Colon (tissue), 2 donors: Measurements from ENCODE around the gene MXRA8.

Source experiments
- FAIRE-seq: peaks from 2 replicates; lab custom pipeline; 2012; peaks lifted over from hg19 to GRCh38; lab: Jason Lieb, UNC
- donor health status: control.
- donor health status: control.

MXRA8 gene

GRCh38 chr1:1335792-1336248 is 22.5 kb downstream of the MXRA8 start:
- FAIRE-seq = no peak

- no peak for FAIRE-seq
Measured at GRCh38 chr1:1335283-1335682, 23.1 kb downstream of the MXRA8 start.

- FAIRE-seq = no peak
Measured at GRCh38 chr1:1334835-1335234, 23.5 kb downstream of the MXRA8 start.

- no peak for FAIRE-seq
Measured at GRCh38 chr1:1333551-1334241, 24.7 kb downstream of the MXRA8 start.

GRCh38 chr1:1332774-1333480 is 25.4 kb downstream of the MXRA8 start:
- no peak for FAIRE-seq

GRCh38 chr1:1332031-1332755 is 26.2 kb downstream of the MXRA8 start:
- FAIRE-seq = no peak

- FAIRE-seq = no peak
Measured at GRCh38 chr1:1331068-1331965, 27.0 kb downstream of the MXRA8 start, which contains the start of gene TAS1R3. TSS of gene TAS1R3 (plus strand) at chr1:1331280. CDS start at chr1:1331346, 66 bp downstream.

- FAIRE-seq = no peak
Measured at GRCh38 chr1:1330366-1331067, 27.8 kb downstream of the MXRA8 start.

GRCh38 chr1:1329304-1330210 is 28.8 kb downstream of the MXRA8 start:
- FAIRE-seq = no peak

- FAIRE-seq = no peak
Measured at GRCh38 chr1:1328254-1328653, 30.1 kb downstream of the MXRA8 start.

GRCh38 chr1:1327291-1327690 is 31.1 kb downstream of the MXRA8 start:
- FAIRE-seq = no peak

- FAIRE-seq = no peak
Measured at GRCh38 chr1:1326075-1326605, 32.2 kb downstream of the MXRA8 start.

- no peak for FAIRE-seq
Measured at GRCh38 chr1:1325288-1326074, 32.9 kb downstream of the MXRA8 start.

GRCh38 chr1:1324524-1325287 is 33.6 kb downstream of the MXRA8 start, which contains the start of the genes CPTP and INTS11:
TSS of gene CPTP (plus strand) at chr1:1324802. CDS start at chr1:1326911, 2,109 bp downstream.
TSS of gene INTS11 (minus strand) at chr1:1324660. CDS start at chr1:1324608, 52 bp downstream.
- no peak for FAIRE-seq

GRCh38 chr1:1324084-1324523 is 34.3 kb downstream of the MXRA8 start:
- FAIRE-seq = no peak

- FAIRE-seq = no peak
Measured at GRCh38 chr1:1322952-1323351, 35.4 kb downstream of the MXRA8 start.

GRCh38 chr1:1322418-1322817 is 35.9 kb downstream of the MXRA8 start:
- no peak for FAIRE-seq

GRCh38 chr1:1321477-1321876 is 36.9 kb downstream of the MXRA8 start:
- no peak for FAIRE-seq
